ENCODE results near the gene PALMD. TPM values are rescaled to one million over a fixed set of nuclear protein-coding genes. Genes with fewer than 3 reads are reported as not detected.

Gene PALMD
- total RNA-seq, 2 experiments from 2014 or later: not detected

DNA sequence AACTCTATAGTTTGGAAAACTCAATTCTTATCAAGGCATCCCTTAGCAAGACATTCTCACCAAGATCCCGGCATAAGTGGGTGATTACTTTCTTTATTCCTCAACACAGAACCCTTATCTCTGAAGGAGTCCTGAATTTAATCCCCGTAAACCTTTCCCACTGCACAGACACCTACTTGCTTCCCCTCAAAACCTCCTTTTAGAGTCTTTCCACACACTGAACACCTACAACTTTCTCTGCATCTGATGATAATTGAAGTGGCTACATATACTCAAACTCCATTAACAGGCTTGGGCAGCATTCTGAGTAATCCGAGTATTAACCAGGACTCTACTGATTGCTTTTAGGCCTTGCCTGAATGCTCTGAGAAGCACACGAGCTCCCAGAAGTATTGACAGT, 23.5 kb downstream of the PALMD start:
- ATAC-seq: no peak
- no peak overlapping the region for H3K27ac Mint-ChIP-seq
- H3K4me3 Mint-ChIP-seq: no peak overlapping the region
- ChIA-PET CTCF (no interaction called here), POLR2A (no interaction called here)
- DNase-seq: no peak
- H3K4me1 Mint-ChIP-seq (ENCODE audit: low read depth): no peaks in the 10 kb centered on the region
- no peaks in the 10 kb centered on the region for H3K36me3 Mint-ChIP-seq (ENCODE audit: low read depth)
- H3K27me3 Mint-ChIP-seq (ENCODE audit: low read depth): peaks cover 15% of the 10 kb centered on the region
- no peaks in the 10 kb centered on the region for H3K9me3 Mint-ChIP-seq (ENCODE audit: insufficient read depth)

DNA sequence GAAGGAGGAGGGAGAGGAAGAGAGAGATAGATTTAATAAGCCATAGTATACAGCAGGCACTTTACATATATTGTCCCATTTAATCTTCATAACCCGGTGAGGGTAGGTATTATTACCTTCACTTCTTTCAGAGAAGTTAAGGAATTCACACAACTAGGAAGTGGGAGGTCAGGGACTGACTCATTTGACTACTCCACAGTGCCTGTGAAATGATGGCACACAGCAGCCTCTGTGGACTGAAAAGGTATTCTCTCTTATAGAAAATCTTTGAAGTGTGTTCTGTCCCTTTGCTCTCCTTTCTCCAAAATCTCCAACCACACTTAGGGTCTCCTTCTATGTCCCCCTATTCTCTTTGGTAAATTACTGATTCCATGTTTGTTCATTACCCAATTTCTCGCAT, 23.9 kb downstream of the PALMD start:
- DNase-seq (no peak), ATAC-seq (no peak)
- no peaks in the 10 kb centered on the region for H3K4me1 Mint-ChIP-seq (ENCODE audit: low read depth)
- ChIA-PET CTCF (no interaction called here), POLR2A (no interaction called here)
- no peak overlapping the region for H3K27ac Mint-ChIP-seq
- H3K27me3 Mint-ChIP-seq (ENCODE audit: low read depth): peaks cover 16% of the 10 kb centered on the region
- H3K36me3 Mint-ChIP-seq (ENCODE audit: low read depth): no peaks in the 10 kb centered on the region
- no peaks in the 10 kb centered on the region for H3K9me3 Mint-ChIP-seq (ENCODE audit: insufficient read depth)
- no peak overlapping the region for H3K4me3 Mint-ChIP-seq

DNA sequence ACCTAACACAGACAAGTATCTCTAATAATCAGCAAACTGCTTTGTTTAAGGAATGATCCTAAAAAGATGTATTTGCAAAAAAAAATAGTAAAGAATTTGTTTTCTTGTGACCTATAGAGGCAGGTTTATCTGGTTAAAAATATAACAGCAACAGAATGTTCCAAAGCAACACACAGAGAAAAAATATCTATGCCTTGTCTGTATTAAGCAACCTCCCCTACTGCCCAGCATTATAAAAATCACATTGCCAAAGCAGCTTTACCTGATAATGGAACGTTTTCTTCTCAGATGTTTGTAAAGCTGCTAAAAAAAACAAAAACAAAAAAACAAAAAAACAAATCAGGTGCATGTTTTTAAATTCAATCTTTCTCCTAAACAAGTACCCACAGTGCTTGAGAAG, 24.7 kb downstream of the PALMD start:
- H3K9me3 Mint-ChIP-seq (ENCODE audit: insufficient read depth): no peaks in the 10 kb centered on the region
- DNase-seq (no peak), ATAC-seq (no peak)
- H3K4me3 Mint-ChIP-seq: no peak overlapping the region
- H3K4me1 Mint-ChIP-seq (ENCODE audit: low read depth): no peaks in the 10 kb centered on the region
- H3K27me3 Mint-ChIP-seq (ENCODE audit: low read depth): peaks cover 15% of the 10 kb centered on the region
- no peaks in the 10 kb centered on the region for H3K36me3 Mint-ChIP-seq (ENCODE audit: low read depth)
- no peak overlapping the region for H3K27ac Mint-ChIP-seq
- CTCF ChIA-PET: no interaction called here
- POLR2A ChIA-PET: no interaction called here

DNA sequence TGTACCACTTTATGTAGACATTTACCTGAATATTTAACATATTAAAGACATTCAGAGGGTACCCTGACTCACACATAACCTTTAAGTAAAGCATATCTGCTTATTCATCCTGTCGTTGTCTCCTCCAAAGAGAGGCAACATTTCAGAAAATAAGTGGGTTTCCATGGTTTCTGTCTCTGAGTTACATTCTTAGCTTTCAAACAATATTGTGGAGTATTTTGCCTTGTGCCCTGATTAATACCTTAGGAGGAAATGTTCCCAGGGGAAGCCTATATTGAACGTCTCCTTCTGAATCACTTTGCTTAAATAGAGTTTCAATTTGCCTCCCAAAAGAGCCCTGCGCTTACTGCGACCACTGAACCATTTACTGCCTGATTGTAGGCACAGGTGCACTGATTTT, 26.1 kb downstream of the PALMD start:
- no peak for DNase-seq
- H3K4me3 Mint-ChIP-seq: no peak overlapping the region
- H3K27ac Mint-ChIP-seq: no peak overlapping the region
- ChIA-PET POLR2A (no interaction called here), CTCF (no interaction called here)
- peaks cover 20% of the 10 kb centered on the region for H3K27me3 Mint-ChIP-seq (ENCODE audit: low read depth)
- no peak for ATAC-seq
- H3K9me3 Mint-ChIP-seq (ENCODE audit: insufficient read depth): no peaks in the 10 kb centered on the region
- H3K36me3 Mint-ChIP-seq (ENCODE audit: low read depth): no peaks in the 10 kb centered on the region
- no peaks in the 10 kb centered on the region for H3K4me1 Mint-ChIP-seq (ENCODE audit: low read depth)

DNA sequence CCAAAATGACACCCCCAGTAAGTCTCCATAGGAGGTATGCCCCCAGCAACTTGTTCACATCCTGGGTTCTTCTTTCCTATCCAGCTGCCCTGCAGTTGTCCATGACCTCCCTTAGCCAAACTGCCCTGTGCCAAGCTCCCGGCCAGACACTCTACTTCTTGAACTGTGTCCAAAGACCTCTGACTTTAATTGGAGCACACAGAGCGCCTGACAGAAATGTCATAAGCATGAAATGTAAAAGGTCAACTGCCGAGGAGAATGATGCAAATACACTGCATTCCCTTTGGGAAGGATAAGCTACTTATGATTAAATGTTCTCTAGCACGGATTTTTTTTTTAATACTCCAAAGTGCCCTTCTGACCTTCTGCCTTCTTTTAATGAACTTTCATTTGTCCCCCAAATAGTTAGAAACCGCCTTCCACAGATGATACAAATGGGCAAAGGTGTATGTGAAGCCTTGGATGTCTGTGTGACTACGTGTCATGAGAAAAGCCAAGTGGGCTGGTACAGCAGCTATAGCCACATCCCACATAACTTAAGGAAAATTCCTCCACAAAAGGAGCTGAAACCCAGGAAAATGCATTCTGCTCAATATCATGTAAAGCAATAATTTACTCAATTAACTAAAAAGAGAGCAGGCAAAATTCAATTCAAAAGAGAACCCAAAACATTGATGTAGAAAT, 26.8 kb downstream of the PALMD start:
- DNase-seq (no peak), ATAC-seq (no peak)
- no peaks in the 10 kb centered on the region for H3K4me1 Mint-ChIP-seq (ENCODE audit: low read depth)
- no peaks in the 10 kb centered on the region for H3K36me3 Mint-ChIP-seq (ENCODE audit: low read depth)
- no peaks in the 10 kb centered on the region for H3K9me3 Mint-ChIP-seq (ENCODE audit: insufficient read depth)
- no peak overlapping the region for H3K4me3 Mint-ChIP-seq
- POLR2A ChIA-PET: no interaction called here
- CTCF ChIA-PET: no interaction called here
- no peak overlapping the region for H3K27ac Mint-ChIP-seq
- peaks cover 22% of the 10 kb centered on the region for H3K27me3 Mint-ChIP-seq (ENCODE audit: low read depth)

DNA sequence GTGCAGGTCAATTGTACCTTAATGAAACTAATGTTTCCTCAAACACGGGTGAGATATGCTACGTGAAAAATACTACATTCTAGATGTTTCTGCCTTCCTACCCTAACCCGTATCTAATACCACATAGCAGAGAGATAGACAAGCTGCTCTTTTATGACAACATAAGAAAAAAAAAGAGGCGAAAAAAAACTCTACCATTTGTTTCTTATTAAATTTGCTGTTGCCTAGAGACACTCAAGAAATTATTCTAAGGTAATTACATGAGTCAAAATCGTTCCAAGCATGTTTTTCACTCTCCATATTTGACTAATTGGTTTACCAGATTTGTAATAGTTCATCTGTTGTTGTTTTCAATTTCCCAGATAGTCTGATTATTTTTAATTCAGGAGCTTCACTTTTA, 27.4 kb downstream of the PALMD start:
- DNase-seq: no peak
- no peaks in the 10 kb centered on the region for H3K36me3 Mint-ChIP-seq (ENCODE audit: low read depth)
- POLR2A ChIA-PET: no interaction called here
- H3K27me3 Mint-ChIP-seq (ENCODE audit: low read depth): peaks cover 23% of the 10 kb centered on the region
- H3K27ac Mint-ChIP-seq: no peak overlapping the region
- CTCF ChIA-PET: interaction anchor here (1.1 to 1.6 kb wide), 2 partner anchors 12 kb away, joined by 3 to 7 read pairs; no protein-coding TSS in a partner anchor
- no peak for ATAC-seq
- H3K9me3 Mint-ChIP-seq (ENCODE audit: insufficient read depth): no peaks in the 10 kb centered on the region
- H3K4me3 Mint-ChIP-seq: no peak overlapping the region
- H3K4me1 Mint-ChIP-seq (ENCODE audit: low read depth): no peaks in the 10 kb centered on the region

DNA sequence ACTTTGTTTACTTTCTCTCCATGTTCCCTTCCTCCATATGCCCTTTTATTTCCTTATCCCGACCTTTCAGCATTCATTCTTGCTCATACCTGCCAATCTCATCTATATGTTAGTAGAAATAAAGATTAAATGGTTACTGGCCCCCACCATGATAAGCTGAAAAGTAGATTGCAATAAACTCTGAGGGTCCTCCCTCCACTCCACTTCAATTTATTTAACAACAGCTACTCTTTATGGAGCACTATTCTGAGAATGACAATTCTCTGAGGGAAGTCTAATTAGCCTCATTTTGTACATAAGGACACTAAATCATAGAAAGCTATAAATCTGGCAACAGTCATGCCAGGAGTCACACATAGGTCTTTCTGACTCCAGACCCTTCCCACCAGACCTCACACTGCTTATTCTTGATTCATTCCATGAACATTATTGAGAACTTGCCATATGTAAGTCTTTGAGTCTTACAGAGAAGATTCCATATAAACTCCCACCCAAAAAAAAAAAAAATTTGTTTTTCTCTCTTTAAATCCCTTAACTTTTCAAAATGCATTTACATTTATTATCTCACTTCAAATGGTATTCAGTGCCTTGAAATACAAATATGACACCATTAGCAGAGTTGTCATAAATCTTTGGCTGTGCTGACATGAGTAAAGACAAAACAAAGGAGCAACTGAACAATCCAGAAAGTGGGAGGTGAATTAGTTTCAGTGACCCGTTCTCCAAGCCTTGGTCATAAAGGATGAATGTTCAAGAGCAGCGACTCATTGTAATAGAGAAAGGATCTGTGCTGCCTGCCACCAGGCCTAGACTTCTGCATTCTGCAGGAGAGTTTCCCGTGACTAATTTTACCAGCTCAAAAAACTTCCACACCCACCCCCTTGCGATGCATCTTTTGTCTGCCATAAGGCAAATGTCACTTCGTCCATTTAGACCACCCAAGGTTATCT, 28.5 kb downstream of the PALMD start:
- H3K27me3 Mint-ChIP-seq (ENCODE audit: low read depth): peaks cover 25% of the 10 kb centered on the region
- no peaks in the 10 kb centered on the region for H3K9me3 Mint-ChIP-seq (ENCODE audit: insufficient read depth)
- DNase-seq (no peak), ATAC-seq (no peak)
- no peak overlapping the region for H3K27ac Mint-ChIP-seq
- H3K4me3 Mint-ChIP-seq: no peak overlapping the region
- no peaks in the 10 kb centered on the region for H3K4me1 Mint-ChIP-seq (ENCODE audit: low read depth)
- CTCF ChIA-PET: interaction anchor here (1.1 to 1.6 kb wide), 2 partner anchors 11 to 13 kb away, joined by 3 to 7 read pairs; no protein-coding TSS in a partner anchor
- POLR2A ChIA-PET: no interaction called here
- H3K36me3 Mint-ChIP-seq (ENCODE audit: low read depth): no peaks in the 10 kb centered on the region

DNA sequence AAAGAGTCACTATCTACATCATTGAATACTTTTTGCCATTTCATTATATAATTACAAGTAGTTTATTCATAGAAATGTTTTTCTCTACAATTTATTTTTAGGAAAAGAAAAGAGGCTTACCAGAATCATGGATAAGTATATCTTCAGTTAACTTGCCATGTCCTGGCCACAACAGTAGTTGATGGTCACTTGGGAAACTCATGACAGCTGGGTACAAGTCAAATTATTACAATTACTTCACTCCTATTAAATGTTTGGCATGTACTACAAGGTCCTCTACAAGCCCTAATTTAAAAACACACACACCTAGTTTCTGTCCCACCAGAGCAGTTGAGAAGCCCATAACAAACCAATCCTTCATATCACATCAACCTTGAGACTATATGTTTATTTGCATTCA, 29.4 kb downstream of the PALMD start:
- Mint-ChIP-seq H3K27ac (no peak overlapping the region), H3K9me3 (ENCODE audit: insufficient read depth) (no peaks in the 10 kb centered on the region), H3K4me3 (no peak overlapping the region), H3K27me3 (ENCODE audit: low read depth) (peaks cover 25% of the 10 kb centered on the region), H3K4me1 (ENCODE audit: low read depth) (no peaks in the 10 kb centered on the region), H3K36me3 (ENCODE audit: low read depth) (no peaks in the 10 kb centered on the region)
- no peak for ATAC-seq
- POLR2A ChIA-PET: no interaction called here
- CTCF ChIA-PET: no interaction called here
- DNase-seq: no peak

DNA sequence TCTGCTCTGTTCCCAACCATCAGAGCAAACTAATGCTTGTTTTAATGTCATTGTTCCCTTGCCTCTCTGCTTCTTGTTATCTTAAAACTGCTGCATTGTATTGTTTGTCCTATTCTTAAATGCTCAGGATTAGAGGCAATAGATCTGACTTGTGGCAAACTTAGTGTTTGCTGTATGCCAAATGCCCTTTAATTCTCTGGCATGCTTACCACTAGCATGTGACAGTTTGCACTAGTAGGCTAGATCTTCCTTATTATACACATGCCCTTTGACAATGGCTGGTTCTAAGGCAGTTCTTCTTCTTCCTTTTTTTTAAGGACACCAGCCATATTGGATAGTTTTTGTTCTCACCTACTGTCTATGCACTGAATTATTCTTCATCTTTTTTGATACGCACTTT, 30.1 kb downstream of the PALMD start:
- Mint-ChIP-seq H3K27me3 (ENCODE audit: low read depth) (peaks cover 25% of the 10 kb centered on the region), H3K36me3 (ENCODE audit: low read depth) (no peaks in the 10 kb centered on the region), H3K9me3 (ENCODE audit: insufficient read depth) (no peaks in the 10 kb centered on the region), H3K27ac (no peak overlapping the region), H3K4me1 (ENCODE audit: low read depth) (no peaks in the 10 kb centered on the region), H3K4me3 (no peak overlapping the region)
- CTCF ChIA-PET: no interaction called here
- POLR2A ChIA-PET: no interaction called here
- DNase-seq: no peak
- no peak for ATAC-seq

DNA sequence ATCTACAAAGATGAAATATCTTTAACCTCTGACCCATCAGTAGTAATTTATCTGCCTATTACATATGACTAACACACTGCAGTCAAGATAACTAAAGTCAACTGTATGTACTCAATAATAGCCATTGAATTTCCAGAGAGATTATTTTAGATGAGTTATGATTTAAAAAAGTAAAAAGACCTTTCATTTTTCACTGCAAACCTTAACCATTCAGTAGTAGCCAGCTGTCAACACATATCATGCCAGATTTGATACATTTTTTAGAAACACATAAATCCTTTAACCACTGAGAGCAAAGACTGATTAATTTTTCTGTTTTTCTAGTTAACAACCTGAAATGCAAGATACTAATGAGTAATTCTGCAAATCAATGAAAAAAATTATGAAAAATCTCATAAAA, 31.0 kb downstream of the PALMD start:
- POLR2A ChIA-PET: interaction anchor here (0.6 kb wide), 1 partner anchor 152 kb away, joined by 3 read pairs; no protein-coding TSS in a partner anchor
- H3K4me3 Mint-ChIP-seq: no peak overlapping the region
- no peaks in the 10 kb centered on the region for H3K9me3 Mint-ChIP-seq (ENCODE audit: insufficient read depth)
- ATAC-seq (no peak), DNase-seq (no peak)
- CTCF ChIA-PET: no interaction called here
- H3K36me3 Mint-ChIP-seq (ENCODE audit: low read depth): no peaks in the 10 kb centered on the region
- no peak overlapping the region for H3K27ac Mint-ChIP-seq
- H3K4me1 Mint-ChIP-seq (ENCODE audit: low read depth): no peaks in the 10 kb centered on the region
- peaks cover 25% of the 10 kb centered on the region for H3K27me3 Mint-ChIP-seq (ENCODE audit: low read depth)

DNA sequence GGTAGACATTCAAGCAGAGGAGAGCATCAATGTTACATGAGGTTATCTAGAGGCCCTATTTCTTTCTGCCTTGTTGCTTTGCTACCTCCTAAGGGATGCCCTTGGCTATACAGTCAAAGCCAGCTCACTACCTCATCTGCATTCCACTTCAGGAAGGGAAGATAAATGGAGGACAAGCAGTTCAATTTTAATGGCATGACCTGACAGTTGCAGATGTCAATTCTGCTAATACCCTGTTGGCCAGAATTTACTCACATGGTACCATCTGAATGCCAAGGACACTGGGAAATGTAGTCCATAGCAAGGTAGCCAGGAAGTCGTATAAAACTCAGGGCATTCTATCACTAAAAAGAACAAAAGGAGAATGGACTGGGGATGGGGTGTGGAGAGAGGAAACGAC, 31.5 kb downstream of the PALMD start:
- DNase-seq: no peak
- POLR2A ChIA-PET: no interaction called here
- no peak for ATAC-seq
- Mint-ChIP-seq H3K27me3 (ENCODE audit: low read depth) (peaks cover 22% of the 10 kb centered on the region), H3K9me3 (ENCODE audit: insufficient read depth) (no peaks in the 10 kb centered on the region), H3K4me1 (ENCODE audit: low read depth) (no peaks in the 10 kb centered on the region), H3K27ac (no peak overlapping the region), H3K4me3 (no peak overlapping the region), H3K36me3 (ENCODE audit: low read depth) (no peaks in the 10 kb centered on the region)
- CTCF ChIA-PET: no interaction called here

DNA sequence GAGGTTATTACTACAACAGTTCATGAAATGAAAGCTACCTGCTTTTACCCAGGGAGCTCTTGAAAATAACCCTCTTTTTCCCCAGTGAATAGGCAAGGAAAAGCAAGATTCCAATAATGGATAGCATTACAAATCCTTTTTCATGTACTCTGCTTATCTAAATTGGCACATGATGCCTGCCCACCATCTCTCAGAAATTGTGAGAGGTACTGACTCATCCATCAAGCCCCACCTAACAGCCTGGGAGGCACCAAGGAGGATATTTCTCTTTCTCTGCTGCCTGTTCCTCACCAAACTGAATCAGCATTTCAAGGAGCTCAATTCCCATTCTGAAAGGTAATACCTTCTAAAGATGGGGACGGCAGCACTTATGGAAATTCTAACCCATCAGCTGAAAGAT, 34.4 kb downstream of the PALMD start:
- no peaks in the 10 kb centered on the region for H3K4me1 Mint-ChIP-seq (ENCODE audit: low read depth)
- POLR2A ChIA-PET: no interaction called here
- H3K4me3 Mint-ChIP-seq: no peak overlapping the region
- ATAC-seq (no peak), DNase-seq (no peak)
- no peak overlapping the region for H3K27ac Mint-ChIP-seq
- no peaks in the 10 kb centered on the region for H3K9me3 Mint-ChIP-seq (ENCODE audit: insufficient read depth)
- H3K36me3 Mint-ChIP-seq (ENCODE audit: low read depth): no peaks in the 10 kb centered on the region
- H3K27me3 Mint-ChIP-seq (ENCODE audit: low read depth): peaks cover 18% of the 10 kb centered on the region
- CTCF ChIA-PET: interaction anchor here (0.8 kb wide), 1 partner anchor 757 kb away, joined by 3 read pairs; no protein-coding TSS in a partner anchor

Measured in activated CD8-positive, alpha-beta T cell treated with anti-CD3 and anti-CD28 coated beads, Interleukin-2, amount 10 ng/mL, durations not matched to agents 7 days and 5 days (primary cell).